ENCODE data around the gene CCDC77.

The CCDC77 gene

DNA sequence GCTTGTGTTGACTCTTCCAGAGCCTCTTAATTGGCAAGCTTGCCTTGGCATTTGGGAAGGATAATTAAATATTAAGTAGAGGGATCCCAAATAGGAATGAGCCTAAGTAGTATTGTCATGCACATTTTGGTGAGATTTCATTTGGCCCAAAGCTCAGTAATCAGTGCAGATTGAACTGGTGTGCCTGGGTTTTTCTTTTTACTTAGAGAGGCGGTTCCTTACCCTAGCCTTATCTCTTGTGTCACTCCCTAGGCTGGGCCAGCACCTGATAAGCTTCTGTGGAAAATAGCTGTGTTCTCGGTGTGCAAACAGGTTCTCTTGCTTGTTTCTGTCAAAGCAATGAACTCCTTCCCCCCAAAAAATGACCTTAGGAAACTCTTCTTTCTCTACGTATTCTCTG is 49.0 kb downstream of the CCDC77 start:
- POLR2A ChIA-PET = interaction anchor here (0.6 kb wide), 1 partner anchor 335 kb away, joined by 3 read pairs; no protein-coding TSS in a partner anchor
- no peak overlapping the region for H3K4me3 ChIP-seq (ENCODE audit: control insufficient read depth in 1 of 7, extremely low read depth in 1 of 7, insufficient read depth in 4 of 7, low read depth in 2 of 7, low read length in 6 of 7)
- H3K36me3 ChIP-seq (ENCODE audit: control insufficient read depth in 4 of 4, insufficient read depth in 4 of 4, low read length in 3 of 4) = no peaks in the 10 kb centered on the region
- 60% methylated on average over 1 of the region's 3 CpGs for WGBS (ENCODE audit: insufficient coverage)
- CTCF ChIA-PET = interaction anchor here (0.5 to 12.2 kb wide), 6 partner anchors 11 to 97 kb away, joined by 3 to 132 read pairs (median 5); no protein-coding TSS in a partner anchor
- DNase-seq = no peak
- peaks cover 0 to 24% (median 2%) of the 10 kb centered on the region in 5 experiments for H3K27me3 ChIP-seq (replicated peaks in 2 of 5; ENCODE audit: control insufficient read depth in 4 of 5, insufficient read depth in 5 of 5, low read length in 4 of 5)
- H3K9me3 ChIP-seq (ENCODE audit: control extremely low read depth in 1 of 5, control insufficient read depth in 4 of 5, insufficient read depth in 2 of 5, low read depth in 1 of 5, low read length in 4 of 5) = peaks cover 0 to 4% (median 0%) of the 10 kb centered on the region in 5 experiments
- no peak overlapping the region for H3K27ac ChIP-seq (ENCODE audit: insufficient read depth in 1 of 2, low read depth in 1 of 2, low read length in 2 of 2, poor library complexity in 1 of 2, severe bottlenecking in 2 of 2)
- no peaks in the 10 kb centered on the region for H3K4me1 ChIP-seq (ENCODE audit: control extremely low read depth in 1 of 4, control insufficient read depth in 4 of 4, insufficient read depth in 4 of 4, low read length in 3 of 4)

- ChIA-PET CTCF (interaction anchor here (0.6 to 12.2 kb wide), 10 partner anchors 10 to 106 kb away, joined by 3 to 132 read pairs (median 6); no protein-coding TSS in a partner anchor), POLR2A (no interaction called here)
- H3K9me3 ChIP-seq (ENCODE audit: control extremely low read depth in 1 of 5, control insufficient read depth in 4 of 5, insufficient read depth in 2 of 5, low read depth in 1 of 5, low read length in 4 of 5) = peaks cover 0 to 4% (median 0%) of the 10 kb centered on the region in 5 experiments
- 93% methylated on average over 6 of the region's 25 CpGs for WGBS (ENCODE audit: insufficient coverage)
- no peak overlapping the region for H3K4me3 ChIP-seq (ENCODE audit: control insufficient read depth in 1 of 7, extremely low read depth in 1 of 7, insufficient read depth in 4 of 7, low read depth in 2 of 7, low read length in 6 of 7)
- H3K27ac ChIP-seq (ENCODE audit: insufficient read depth in 1 of 2, low read depth in 1 of 2, low read length in 2 of 2, poor library complexity in 1 of 2, severe bottlenecking in 2 of 2) = no peak overlapping the region
- H3K36me3 ChIP-seq (ENCODE audit: control insufficient read depth in 4 of 4, insufficient read depth in 4 of 4, low read length in 3 of 4) = no peaks in the 10 kb centered on the region
- H3K27me3 ChIP-seq (replicated peaks in 2 of 5; ENCODE audit: control insufficient read depth in 4 of 5, insufficient read depth in 5 of 5, low read length in 4 of 5) = peaks cover 0 to 45% (median 14%) of the 10 kb centered on the region in 5 experiments
- DNase-seq = no peak
- no peaks in the 10 kb centered on the region for H3K4me1 ChIP-seq (ENCODE audit: control extremely low read depth in 1 of 4, control insufficient read depth in 4 of 4, insufficient read depth in 4 of 4, low read length in 3 of 4)
These were observed 51.3 kb downstream of the CCDC77 start for GRCh38 chr12:452667-453210.

DNA sequence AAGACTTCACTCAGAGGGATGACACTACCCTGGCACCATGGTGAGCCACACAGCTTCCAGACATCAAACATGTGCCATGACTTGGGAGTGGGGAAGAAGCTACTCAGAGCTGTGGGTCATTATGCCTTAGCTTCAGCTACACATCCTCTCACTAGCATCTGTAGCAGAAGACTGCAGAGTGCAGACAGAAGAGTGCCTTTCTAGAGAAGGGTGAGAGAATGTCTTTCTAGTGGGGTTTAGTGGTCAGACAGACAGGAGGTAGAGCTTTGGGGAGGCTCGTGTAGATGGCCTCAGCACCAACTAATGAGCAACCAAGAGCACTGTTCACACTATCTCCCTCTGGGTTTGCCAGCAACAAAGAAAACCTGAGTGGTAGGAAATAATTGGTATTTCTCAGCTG is 53.4 kb downstream of the CCDC77 start:
- no peak overlapping the region for H3K4me3 ChIP-seq (ENCODE audit: control insufficient read depth in 1 of 7, extremely low read depth in 1 of 7, insufficient read depth in 4 of 7, low read depth in 2 of 7, low read length in 6 of 7)
- no peaks in the 10 kb centered on the region for H3K36me3 ChIP-seq (ENCODE audit: control insufficient read depth in 4 of 4, insufficient read depth in 4 of 4, low read length in 3 of 4)
- no peak for DNase-seq
- no CpG with 5 or more reads among the region's 1 CpG for WGBS (ENCODE audit: insufficient coverage)
- H3K9me3 ChIP-seq (ENCODE audit: control extremely low read depth in 1 of 5, control insufficient read depth in 4 of 5, insufficient read depth in 2 of 5, low read depth in 1 of 5, low read length in 4 of 5) = peaks cover 0 to 4% (median 0%) of the 10 kb centered on the region in 5 experiments
- peaks cover 0 to 64% (median 31%) of the 10 kb centered on the region in 5 experiments for H3K27me3 ChIP-seq (replicated peaks in 2 of 5; ENCODE audit: control insufficient read depth in 4 of 5, insufficient read depth in 5 of 5, low read length in 4 of 5)
- ChIA-PET POLR2A (interaction anchor here (0.8 kb wide), 1 partner anchor 56 kb away, joined by 3 read pairs; no protein-coding TSS in a partner anchor), CTCF (interaction anchor here (0.9 to 12.2 kb wide), 10 partner anchors 8 to 104 kb away, joined by 3 to 132 read pairs (median 6); no protein-coding TSS in a partner anchor)
- H3K4me1 ChIP-seq (ENCODE audit: control extremely low read depth in 1 of 4, control insufficient read depth in 4 of 4, insufficient read depth in 4 of 4, low read length in 3 of 4) = peaks cover 0 to 7% (median 6%) of the 10 kb centered on the region in 4 experiments
- H3K27ac ChIP-seq (ENCODE audit: insufficient read depth in 1 of 2, low read depth in 1 of 2, low read length in 2 of 2, poor library complexity in 1 of 2, severe bottlenecking in 2 of 2) = no peak overlapping the region

GRCh38 chr12:455821-456220 is 54.4 kb downstream of the CCDC77 start:
- Histone ChIP-seq H3K4me3 (ENCODE audit: control insufficient read depth in 1 of 7, extremely low read depth in 1 of 7, insufficient read depth in 4 of 7, low read depth in 2 of 7, low read length in 6 of 7) (no peak overlapping the region), H3K4me1 (ENCODE audit: control extremely low read depth in 1 of 4, control insufficient read depth in 4 of 4, insufficient read depth in 4 of 4, low read length in 3 of 4) (peaks cover 0 to 13% (median 12%) of the 10 kb centered on the region in 4 experiments), H3K9me3 (ENCODE audit: control extremely low read depth in 1 of 5, control insufficient read depth in 4 of 5, insufficient read depth in 2 of 5, low read depth in 1 of 5, low read length in 4 of 5) (peaks cover 0 to 4% (median 0%) of the 10 kb centered on the region in 5 experiments), H3K36me3 (ENCODE audit: control insufficient read depth in 4 of 4, insufficient read depth in 4 of 4, low read length in 3 of 4) (no peaks in the 10 kb centered on the region), H3K27me3 (replicated peaks in 2 of 5; ENCODE audit: control insufficient read depth in 4 of 5, insufficient read depth in 5 of 5, low read length in 4 of 5) (peaks cover 0 to 67% (median 31%) of the 10 kb centered on the region in 5 experiments), H3K27ac (ENCODE audit: insufficient read depth in 1 of 2, low read depth in 1 of 2, low read length in 2 of 2, poor library complexity in 1 of 2, severe bottlenecking in 2 of 2) (no peak overlapping the region)
- DNase-seq = no peak
- ChIA-PET POLR2A (no interaction called here), CTCF (interaction anchor here (0.9 to 12.2 kb wide), 9 partner anchors 13 to 103 kb away, joined by 3 to 132 read pairs (median 4); no protein-coding TSS in a partner anchor)
- 90% methylated on average over 2 of the region's 2 CpGs for WGBS (ENCODE audit: insufficient coverage)

DNA sequence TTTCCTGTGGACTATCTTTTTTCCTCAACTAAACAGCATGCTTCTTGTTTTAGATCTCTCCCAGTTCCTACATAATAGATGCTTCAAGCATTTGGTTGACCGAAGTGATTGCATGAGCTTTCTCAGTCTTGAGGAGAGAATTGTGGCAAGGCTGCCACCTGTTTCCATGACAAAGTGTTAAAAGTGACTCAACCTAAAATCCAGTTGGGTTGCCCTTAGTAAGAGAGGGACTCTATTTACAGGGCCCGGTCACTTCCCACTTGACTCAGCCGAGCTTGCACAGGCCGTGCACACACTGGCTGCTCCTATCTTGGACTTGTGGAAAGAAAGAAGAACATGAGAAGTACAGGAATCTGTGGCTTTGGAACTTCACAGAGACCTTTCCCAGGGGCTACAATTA is 56.2 kb downstream of the CCDC77 start:
- DNase-seq = no peak
- Histone ChIP-seq H3K4me1 (ENCODE audit: control extremely low read depth in 1 of 4, control insufficient read depth in 4 of 4, insufficient read depth in 4 of 4, low read length in 3 of 4) (peaks cover 0 to 14% (median 13%) of the 10 kb centered on the region in 4 experiments), H3K9me3 (ENCODE audit: control extremely low read depth in 1 of 5, control insufficient read depth in 4 of 5, insufficient read depth in 2 of 5, low read depth in 1 of 5, low read length in 4 of 5) (peaks cover 0 to 3% (median 0%) of the 10 kb centered on the region in 5 experiments), H3K27ac (ENCODE audit: insufficient read depth in 1 of 2, low read depth in 1 of 2, low read length in 2 of 2, poor library complexity in 1 of 2, severe bottlenecking in 2 of 2) (no peak overlapping the region), H3K27me3 (replicated peaks in 2 of 5; ENCODE audit: control insufficient read depth in 4 of 5, insufficient read depth in 5 of 5, low read length in 4 of 5) (peaks cover 3 to 74% (median 37%) of the 10 kb centered on the region in 5 experiments), H3K36me3 (ENCODE audit: control insufficient read depth in 4 of 4, insufficient read depth in 4 of 4, low read length in 3 of 4) (no peaks in the 10 kb centered on the region), H3K4me3 (ENCODE audit: control insufficient read depth in 1 of 7, extremely low read depth in 1 of 7, insufficient read depth in 4 of 7, low read depth in 2 of 7, low read length in 6 of 7) (no peak overlapping the region)
- ChIA-PET CTCF (interaction anchor here (1.4 to 12.2 kb wide), 4 partner anchors 8 to 90 kb away, joined by 4 to 132 read pairs (median 42); no protein-coding TSS in a partner anchor), POLR2A (no interaction called here)
- WGBS (ENCODE audit: insufficient coverage) = 90% methylated on average over 4 of the region's 4 CpGs

GRCh38 chr12:459050-459429 is 57.6 kb downstream of the CCDC77 start:
- WGBS (ENCODE audit: insufficient coverage) = 80% methylated on average over 3 of the region's 5 CpGs
- H3K27me3 ChIP-seq (replicated peaks in 2 of 5; ENCODE audit: control insufficient read depth in 4 of 5, insufficient read depth in 5 of 5, low read length in 4 of 5) = peaks cover 8 to 81% (median 37%) of the 10 kb centered on the region in 5 experiments
- no peaks in the 10 kb centered on the region for H3K36me3 ChIP-seq (ENCODE audit: control insufficient read depth in 4 of 4, insufficient read depth in 4 of 4, low read length in 3 of 4)
- ChIA-PET CTCF (no interaction called here), POLR2A (no interaction called here)
- no peak for DNase-seq
- H3K27ac ChIP-seq (ENCODE audit: insufficient read depth in 1 of 2, low read depth in 1 of 2, low read length in 2 of 2, poor library complexity in 1 of 2, severe bottlenecking in 2 of 2) = no peak overlapping the region
- peak overlapping the region in 4 of 7 experiments; percentile 47 to 68 (median 52) for H3K4me3 ChIP-seq (ENCODE audit: control insufficient read depth in 1 of 7, extremely low read depth in 1 of 7, insufficient read depth in 4 of 7, low read depth in 2 of 7, low read length in 6 of 7)
- H3K9me3 ChIP-seq (ENCODE audit: control extremely low read depth in 1 of 5, control insufficient read depth in 4 of 5, insufficient read depth in 2 of 5, low read depth in 1 of 5, low read length in 4 of 5) = no peaks in the 10 kb centered on the region
- peaks cover 0 to 14% (median 13%) of the 10 kb centered on the region in 4 experiments for H3K4me1 ChIP-seq (ENCODE audit: control extremely low read depth in 1 of 4, control insufficient read depth in 4 of 4, insufficient read depth in 4 of 4, low read length in 3 of 4)

Data from common myeloid progenitor, CD34-positive (primary cell).